ENCODE data around the gene EGFLAM. TPM values are rescaled to one million over a fixed set of nuclear protein-coding genes. Genes with fewer than 3 reads are reported as not detected.

Gene EGFLAM
- total RNA-seq, 1 experiment from 2014 or later, result 45.4 TPM

DNA sequence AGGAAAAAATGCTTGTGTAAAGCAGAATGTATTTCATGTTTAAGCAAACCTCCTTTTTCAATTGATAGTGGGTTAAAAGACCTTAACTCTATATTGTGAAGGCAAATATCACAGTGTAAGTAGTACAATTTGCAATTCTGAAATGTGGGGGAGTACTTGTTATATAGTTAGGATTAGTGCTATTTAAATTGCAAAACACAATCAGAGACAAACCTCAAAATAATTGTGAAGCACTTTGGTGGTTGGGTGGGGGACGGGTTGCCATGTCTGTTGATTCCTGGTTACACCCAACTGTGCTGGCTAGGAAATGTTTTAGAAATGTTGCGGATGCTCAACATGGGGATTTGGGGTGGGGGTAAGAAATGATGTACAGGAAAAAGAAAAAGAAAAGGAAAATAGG is 37.4 kb downstream of the EGFLAM start:
- intact Hi-C loops (cut with micrococcal nuclease; ENCODE audit: unreplicated experiment), result no loop called here
- H3K4me1 ChIP-seq (ENCODE audit: insufficient read depth, low read length, poor library complexity, severe bottlenecking), result no peaks in the 10 kb centered on the region
- no peaks in the 10 kb centered on the region for H3K36me3 ChIP-seq (ENCODE audit: insufficient read depth, low read length, poor library complexity, severe bottlenecking)
- POLR2A ChIA-PET (ENCODE audit: low non-redundant PET), result no interaction called here
- no peak overlapping the region for H3K27ac ChIP-seq (ENCODE audit: low read depth, low read length, poor library complexity, severe bottlenecking)
- CTCF ChIA-PET, result no interaction called here
- no peak overlapping the region for H3K4me3 ChIP-seq (ENCODE audit: low read depth, low read length, poor library complexity, severe bottlenecking)
- no peak for DNase-seq (ENCODE audit: low spot score)
- no peak for TF ChIP-seq EZH2 (IDR thresholded peaks at IDR 0.05; ENCODE audit: borderline replicate concordance, low read depth, low read length, poor library complexity, severe bottlenecking)
- TF ChIP-seq, protein P1, sequence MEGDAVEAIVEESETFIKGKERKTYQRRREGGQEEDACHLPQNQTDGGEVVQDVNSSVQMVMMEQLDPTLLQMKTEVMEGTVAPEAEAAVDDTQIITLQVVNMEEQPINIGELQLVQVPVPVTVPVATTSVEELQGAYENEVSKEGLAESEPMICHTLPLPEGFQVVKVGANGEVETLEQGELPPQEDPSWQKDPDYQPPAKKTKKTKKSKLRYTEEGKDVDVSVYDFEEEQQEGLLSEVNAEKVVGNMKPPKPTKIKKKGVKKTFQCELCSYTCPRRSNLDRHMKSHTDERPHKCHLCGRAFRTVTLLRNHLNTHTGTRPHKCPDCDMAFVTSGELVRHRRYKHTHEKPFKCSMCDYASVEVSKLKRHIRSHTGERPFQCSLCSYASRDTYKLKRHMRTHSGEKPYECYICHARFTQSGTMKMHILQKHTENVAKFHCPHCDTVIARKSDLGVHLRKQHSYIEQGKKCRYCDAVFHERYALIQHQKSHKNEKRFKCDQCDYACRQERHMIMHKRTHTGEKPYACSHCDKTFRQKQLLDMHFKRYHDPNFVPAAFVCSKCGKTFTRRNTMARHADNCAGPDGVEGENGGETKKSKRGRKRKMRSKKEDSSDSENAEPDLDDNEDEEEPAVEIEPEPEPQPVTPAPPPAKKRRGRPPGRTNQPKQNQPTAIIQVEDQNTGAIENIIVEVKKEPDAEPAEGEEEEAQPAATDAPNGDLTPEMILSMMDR (conservative IDR thresholded peaks at IDR 0.05; ENCODE audit: low read depth, low read length), result no peak
- H3K27me3 ChIP-seq (replicated peaks; ENCODE audit: insufficient read depth, low read depth, low read length, poor library complexity), result no peaks in the 10 kb centered on the region
- no TSS peak for BruUV-seq (replicated peaks)
- H3K9me3 ChIP-seq (ENCODE audit: low read depth, low read length, poor library complexity, severe bottlenecking), result no peaks in the 10 kb centered on the region

DNA sequence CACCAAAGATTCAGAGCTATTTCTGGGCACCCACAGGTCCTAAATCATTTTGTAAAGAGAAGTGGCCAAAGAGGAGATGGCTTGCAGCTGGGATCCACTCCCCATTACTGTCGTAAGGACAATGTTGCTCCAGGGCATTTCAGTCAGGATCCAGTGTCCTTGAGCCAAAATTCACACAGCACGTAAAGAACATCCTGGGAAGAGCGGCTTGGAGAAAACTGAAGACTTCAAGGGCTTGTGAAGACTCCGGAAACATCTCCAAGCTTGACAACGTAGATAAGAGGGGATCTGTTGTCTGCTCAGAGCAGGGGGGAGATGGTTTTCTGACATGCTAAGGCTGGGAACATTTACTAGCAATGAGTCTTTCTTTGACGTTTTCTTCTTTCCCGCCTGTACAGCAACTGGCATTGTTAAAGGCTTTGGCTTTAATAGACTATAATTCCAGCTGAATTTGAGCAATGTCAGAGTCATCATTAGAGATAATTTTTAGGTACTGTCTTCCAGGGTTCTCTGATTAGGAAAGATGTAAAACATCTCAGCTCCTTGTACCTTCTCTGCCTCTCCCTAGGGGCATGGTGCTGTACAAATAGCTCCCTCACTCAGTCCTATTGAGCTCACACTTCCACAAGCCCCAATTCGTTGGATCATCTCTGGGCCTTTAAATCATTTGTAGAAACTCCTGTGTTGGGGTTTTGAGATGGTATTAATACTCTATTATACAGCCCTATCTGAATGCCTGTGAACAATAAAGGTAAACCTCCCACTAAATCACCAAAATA is 39.7 kb downstream of the EGFLAM start:
- no peaks in the 10 kb centered on the region for H3K4me1 ChIP-seq (ENCODE audit: insufficient read depth, low read length, poor library complexity, severe bottlenecking)
- intact Hi-C loops (cut with micrococcal nuclease; ENCODE audit: unreplicated experiment), result no loop called here
- no peaks in the 10 kb centered on the region for H3K27me3 ChIP-seq (replicated peaks; ENCODE audit: insufficient read depth, low read depth, low read length, poor library complexity)
- ChIA-PET POLR2A (ENCODE audit: low non-redundant PET) (no interaction called here), CTCF (no interaction called here)
- H3K27ac ChIP-seq (ENCODE audit: low read depth, low read length, poor library complexity, severe bottlenecking), result no peak overlapping the region
- H3K36me3 ChIP-seq (ENCODE audit: insufficient read depth, low read length, poor library complexity, severe bottlenecking), result no peaks in the 10 kb centered on the region
- no peaks in the 10 kb centered on the region for H3K9me3 ChIP-seq (ENCODE audit: low read depth, low read length, poor library complexity, severe bottlenecking)
- no peak for TF ChIP-seq EZH2 (IDR thresholded peaks at IDR 0.05; ENCODE audit: borderline replicate concordance, low read depth, low read length, poor library complexity, severe bottlenecking)
- TF ChIP-seq, protein P1 (conservative IDR thresholded peaks at IDR 0.05; ENCODE audit: low read depth, low read length), result no peak
- no TSS peak for BruUV-seq (replicated peaks)
- DNase-seq (ENCODE audit: low spot score), result no peak
- H3K4me3 ChIP-seq (ENCODE audit: low read depth, low read length, poor library complexity, severe bottlenecking), result no peak overlapping the region

DNA sequence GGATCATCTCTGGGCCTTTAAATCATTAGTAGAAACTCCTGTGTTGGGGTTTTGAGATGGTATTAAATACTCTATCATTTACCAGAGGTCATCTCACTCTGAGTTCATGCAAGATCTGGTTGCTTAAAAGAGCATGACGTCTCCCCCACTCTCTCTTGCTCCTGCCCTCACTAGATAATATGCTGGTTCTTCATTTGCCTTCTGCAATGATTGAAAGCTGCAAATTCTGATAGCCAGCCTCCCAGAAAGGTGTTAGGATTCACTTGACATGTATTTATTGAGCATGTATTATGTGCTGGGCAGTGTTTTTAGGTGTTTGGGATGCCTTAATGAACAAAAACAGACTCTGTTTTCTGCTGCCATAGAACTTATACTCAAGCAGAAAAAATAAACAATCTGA is 41.2 kb downstream of the EGFLAM start:
- Histone ChIP-seq H3K4me3 (ENCODE audit: low read depth, low read length, poor library complexity, severe bottlenecking) (no peak overlapping the region), H3K27me3 (replicated peaks; ENCODE audit: insufficient read depth, low read depth, low read length, poor library complexity) (no peaks in the 10 kb centered on the region), H3K36me3 (ENCODE audit: insufficient read depth, low read length, poor library complexity, severe bottlenecking) (no peaks in the 10 kb centered on the region), H3K27ac (ENCODE audit: low read depth, low read length, poor library complexity, severe bottlenecking) (no peak overlapping the region), H3K9me3 (ENCODE audit: low read depth, low read length, poor library complexity, severe bottlenecking) (peaks cover under 1% of the 10 kb centered on the region), H3K4me1 (ENCODE audit: insufficient read depth, low read length, poor library complexity, severe bottlenecking) (no peaks in the 10 kb centered on the region)
- ChIA-PET POLR2A (ENCODE audit: low non-redundant PET) (no interaction called here), CTCF (no interaction called here)
- TF ChIP-seq, protein P1 (conservative IDR thresholded peaks at IDR 0.05; ENCODE audit: low read depth, low read length), result no peak
- TF ChIP-seq EZH2 (IDR thresholded peaks at IDR 0.05; ENCODE audit: borderline replicate concordance, low read depth, low read length, poor library complexity, severe bottlenecking), result no peak
- intact Hi-C loops (cut with micrococcal nuclease; ENCODE audit: unreplicated experiment), result no loop called here
- BruUV-seq (replicated peaks), result no TSS peak
- DNase-seq (ENCODE audit: low spot score), result no peak
